GM10266 (cell line): ENCODE results near the gene INPP5D.

Source experiments
- DNase-seq: peaks from one replicate; pipeline ENCODE4 v3.0.0; 2012; ENCODE audit errors: extremely low spot score
- CTCF ChIP-seq: IDR thresholded peaks from 2 replicates; pipeline ENCODE4 v1.5.1; 2012; ENCODE audit warnings: mild to moderate bottlenecking, low read depth; ENCODE audit not compliant: control insufficient read depth, insufficient read depth; ENCODE audit errors: missing control alignments

Gene INPP5D

GRCh38 chr2:233115121-233115520, 55.0 kb downstream of the INPP5D start:
- DNase-seq, result no peak
- no peak for TF ChIP-seq CTCF

GRCh38 chr2:233115741-233116140, 55.6 kb downstream of the INPP5D start:
- no peak for TF ChIP-seq CTCF
- DNase-seq, result no peak

GRCh38 chr2:233116946-233117345, 56.8 kb downstream of the INPP5D start:
- no peak for DNase-seq
- no peak for TF ChIP-seq CTCF

GRCh38 chr2:233117351-233117750, 57.2 kb downstream of the INPP5D start:
- TF ChIP-seq CTCF, result no peak
- no peak for DNase-seq

- no peak for TF ChIP-seq CTCF
- DNase-seq, result no peak
Measured at GRCh38 chr2:233117811-233118647, 57.9 kb downstream of the INPP5D start.

- no peak for DNase-seq
Measured at GRCh38 chr2:233118648-233119000, 58.5 kb downstream of the INPP5D start.

More at GRCh38 chr2:233118648-233119000, 58.5 kb downstream of the INPP5D start:
- no peak for TF ChIP-seq CTCF
